ENCODE results near the gene LYPD1. TPM values are rescaled to one million over a fixed set of nuclear protein-coding genes. Genes with fewer than 3 reads are reported as not detected.

LYPD1 gene
- total and polyA plus RNA-seq, 9 of the 15 experiments (the other 6 are each of a cell fraction or from before 2014, with no cell fraction given) = not detected

- TF ChIP-seq RUNX1 (IDR thresholded peaks at IDR 0.05; ENCODE audit: low read depth) (no peak), ZNF324 (CRISPR knock-in tag; IDR thresholded peaks at IDR 0.05) (no peak), C11orf30 (IDR thresholded peaks at IDR 0.05; ENCODE audit: low read depth) (0 out of 2 replicates have a peak, but pooled peaks have one; percentile 19), ZNF140 (CRISPR knock-in tag; IDR thresholded peaks at IDR 0.05) (no peak), ZNF512 (tag; IDR thresholded peaks at IDR 0.05) (peak; percentile 69)
- no peak overlapping the region for H3K27ac ChIP-seq (ENCODE audit: extremely low read depth, low read depth, low read length)
- ChIA-PET POLR2A (interaction anchor here (0.6 to 0.9 kb wide), 3 partner anchors 9 to 83 kb away, joined by 3 read pairs; no protein-coding TSS in a partner anchor), CTCF (ENCODE audit: low intra/inter-chr PET ratio) (no interaction called here)
- H3K9me3 ChIP-seq (replicated peaks; ENCODE audit: control insufficient read depth, insufficient read depth, low read depth, low read length) = no peaks in the 10 kb centered on the region
- H3K9ac ChIP-seq (ENCODE audit: insufficient read depth in 1 of 2, low read depth in 2 of 2, low read length in 2 of 2) = no peak overlapping the region
- ATAC-seq (no peak), DNase-seq (ENCODE audit: extremely low read depth in 1 of 4, low spot score in 3 of 4) (no peak), FAIRE-seq (no peak)
- no peaks in the 10 kb centered on the region for H3K79me2 ChIP-seq (ENCODE audit: control insufficient read depth, insufficient read depth, low read length)
- 0% methylated on average over 9 of the region's 9 CpGs for WGBS (ENCODE audit: insufficient coverage, low coverage, missing lambda C conversion rate)
- H3K4me3 ChIP-seq = no peak overlapping the region
- no peak overlapping the region for H3K4me2 ChIP-seq (ENCODE audit: insufficient read depth, low read length)
- no peaks in the 10 kb centered on the region for H3K36me3 ChIP-seq (ENCODE audit: control insufficient read depth, insufficient read depth, low read length)
- BruUV-seq (replicated peaks) = no TSS peak
- H2AFZ ChIP-seq (ENCODE audit: low read depth, low read length) = no peak overlapping the region
- no peaks in the 10 kb centered on the region for H4K20me1 ChIP-seq (replicated peaks; ENCODE audit: control insufficient read depth, insufficient read depth, low read length)
- intact Hi-C loops (cut with micrococcal nuclease) (no loop called here), in situ Hi-C loops (cut with MboI) (no loop called here)
- H3K9me1 ChIP-seq (ENCODE audit: control insufficient read depth, insufficient read depth, low read length) = no peaks in the 10 kb centered on the region
- no peaks in the 10 kb centered on the region; a peak in 1 of 5 replicates for H3K27me3 ChIP-seq (ENCODE audit: control insufficient read depth in 2 of 2, insufficient read depth in 2 of 2, low read length in 2 of 2)
- no peaks in the 10 kb centered on the region for H3K4me1 ChIP-seq (replicated peaks in 1 of 2; ENCODE audit: control insufficient read depth in 2 of 2, insufficient read depth in 2 of 2, low read length in 2 of 2)
Measured at GRCh38 chr2:132623096-132623839, 46.7 kb downstream of the LYPD1 start.
